Measurements from ENCODE around the gene ZFP62. TPM values are rescaled to one million over a fixed set of nuclear protein-coding genes. Genes with fewer than 3 reads are reported as not detected.
"Not testable (repeated sequence)": the region's sequence is repeated elsewhere in the genome, so short reads cannot be mapped to it uniquely, and the experiment has no call there.

Gene ZFP62
- total and polyA plus RNA-seq, 2 donors: 41.1 to 48.6 TPM

DNA sequence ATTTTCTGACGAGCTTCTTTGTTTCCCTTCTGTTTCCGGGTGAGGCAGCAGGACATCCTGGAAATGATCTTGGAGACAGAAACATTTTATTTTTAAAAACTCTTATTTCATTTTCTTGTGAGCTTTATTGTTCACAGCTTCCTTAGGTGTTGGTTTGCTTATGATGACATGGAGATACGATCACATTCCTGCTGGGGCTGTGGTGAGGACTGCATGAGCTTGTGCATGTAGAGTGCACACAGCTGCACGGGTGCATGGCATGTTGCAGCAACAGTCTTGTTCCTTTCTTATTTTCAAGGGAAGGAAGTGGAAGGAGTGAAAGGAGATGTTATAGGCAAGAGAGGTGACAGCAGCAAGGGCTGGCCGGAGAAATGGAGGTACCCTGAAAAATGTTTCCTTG, 39.1 kb upstream of the ZFP62 start:
- no peak overlapping the region for H3K4me3 ChIP-seq (ENCODE audit: low read length in 2 of 2)
- H3K27ac ChIP-seq (ENCODE audit: low read depth in 1 of 2, low read length in 1 of 2): no peak overlapping the region
- no peak for DNase-seq (ENCODE audit: low read depth in 6 of 9, low spot score in 9 of 9)
- no peaks in the 10 kb centered on the region for H3K27me3 ChIP-seq (ENCODE audit: control insufficient read depth in 2 of 2, insufficient read depth in 1 of 2, low read length in 1 of 2)
- no peaks in the 10 kb centered on the region for H3K9me3 ChIP-seq (ENCODE audit: control insufficient read depth in 2 of 2, insufficient read depth in 1 of 2, low read length in 1 of 2)
- H3K4me1 ChIP-seq (ENCODE audit: control insufficient read depth in 2 of 2, insufficient read depth in 2 of 2, low read length in 2 of 2): no peaks in the 10 kb centered on the region
- no peaks in the 10 kb centered on the region for H3K36me3 ChIP-seq (ENCODE audit: control insufficient read depth in 2 of 2, insufficient read depth in 2 of 2, low read length in 1 of 2)
- WGBS: 70% methylated on average over 5 of the region's 5 CpGs

DNA sequence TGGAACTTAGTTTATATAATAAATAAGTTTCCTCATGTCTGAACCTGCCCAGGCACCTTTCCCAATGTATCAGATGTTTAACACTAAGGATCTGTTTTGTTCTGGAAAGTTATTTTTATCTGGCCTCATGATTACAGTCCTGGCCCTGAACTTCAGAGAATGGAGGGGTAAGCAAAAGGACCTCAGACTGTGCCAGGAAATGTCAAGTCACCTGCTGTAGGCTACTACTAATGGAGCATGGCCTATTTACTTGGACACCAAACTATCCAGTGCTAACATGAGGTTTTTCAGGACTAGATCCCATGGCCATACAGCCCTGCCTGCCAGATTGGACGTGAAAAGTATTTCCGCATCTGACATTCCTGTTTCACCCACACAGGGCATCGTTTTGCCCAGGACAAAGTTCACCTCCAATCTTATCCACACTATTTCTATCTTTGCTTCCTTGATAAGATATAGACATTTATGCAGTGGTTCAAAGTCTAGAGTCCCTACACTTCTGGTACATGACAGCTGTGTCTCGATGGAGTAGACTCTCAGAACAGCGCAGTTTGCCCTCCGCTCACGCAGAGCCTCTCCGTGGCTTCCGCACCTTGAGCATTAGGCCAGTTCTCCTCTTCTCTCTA, 37.7 kb upstream of the ZFP62 start, which contains the start of gene BTNL8:
Gene BTNL8, plus strand, starts transcription at position 539 of the 626 bp plus-strand sequence. CDS start 152 bp downstream, outside the sequence.
- Histone ChIP-seq H3K4me3 (ENCODE audit: low read length in 2 of 2) (no peak within 1 kb of the TSS), H3K9me3 (ENCODE audit: control insufficient read depth in 2 of 2, insufficient read depth in 1 of 2, low read length in 1 of 2) (no peaks in the 10 kb centered on the region), H3K27ac (ENCODE audit: low read depth in 1 of 2, low read length in 1 of 2) (no peak within 1 kb of the TSS), H3K27me3 (ENCODE audit: control insufficient read depth in 2 of 2, insufficient read depth in 1 of 2, low read length in 1 of 2) (no peaks in the 10 kb centered on the region), H3K4me1 (ENCODE audit: control insufficient read depth in 2 of 2, insufficient read depth in 2 of 2, low read length in 2 of 2) (no peaks in the 10 kb centered on the region), H3K36me3 (ENCODE audit: control insufficient read depth in 2 of 2, insufficient read depth in 2 of 2, low read length in 1 of 2) (no peaks in the 10 kb centered on the region)
- DNase-seq (ENCODE audit: low read depth in 6 of 9, low spot score in 9 of 9): no peak
- 93% methylated on average over 9 of the region's 9 CpGs for WGBS

DNA sequence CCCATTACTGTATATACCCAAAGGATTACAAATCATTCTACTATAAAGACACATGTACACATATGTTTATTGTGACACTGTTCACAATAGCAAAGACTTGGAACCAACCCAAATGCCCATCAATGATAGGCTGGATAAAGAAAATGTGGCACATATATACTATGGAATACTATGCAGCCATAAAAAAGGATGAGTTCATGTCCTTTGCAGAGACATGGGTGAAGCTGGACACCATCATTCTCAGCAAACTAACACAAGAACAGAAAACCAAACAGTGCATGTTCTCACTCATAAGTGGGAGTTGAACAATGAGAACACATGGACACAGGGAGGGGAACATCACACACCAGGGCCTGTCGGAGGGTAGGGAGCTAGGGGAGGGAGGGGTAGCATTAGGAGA, 34.3 kb upstream of the ZFP62 start:
- 100% methylated on average over 1 of the region's 1 CpG for WGBS
- not testable (repeated sequence) for H3K36me3 ChIP-seq (ENCODE audit: control insufficient read depth in 2 of 2, insufficient read depth in 2 of 2, low read length in 1 of 2); H3K4me3 ChIP-seq (ENCODE audit: low read length in 2 of 2); DNase-seq (ENCODE audit: low read depth in 6 of 9, low spot score in 9 of 9); H3K27me3 ChIP-seq (ENCODE audit: control insufficient read depth in 2 of 2, insufficient read depth in 1 of 2, low read length in 1 of 2); H3K9me3 ChIP-seq (ENCODE audit: control insufficient read depth in 2 of 2, insufficient read depth in 1 of 2, low read length in 1 of 2); H3K4me1 ChIP-seq (ENCODE audit: control insufficient read depth in 2 of 2, insufficient read depth in 2 of 2, low read length in 2 of 2); H3K27ac ChIP-seq (ENCODE audit: low read depth in 1 of 2, low read length in 1 of 2)

DNA sequence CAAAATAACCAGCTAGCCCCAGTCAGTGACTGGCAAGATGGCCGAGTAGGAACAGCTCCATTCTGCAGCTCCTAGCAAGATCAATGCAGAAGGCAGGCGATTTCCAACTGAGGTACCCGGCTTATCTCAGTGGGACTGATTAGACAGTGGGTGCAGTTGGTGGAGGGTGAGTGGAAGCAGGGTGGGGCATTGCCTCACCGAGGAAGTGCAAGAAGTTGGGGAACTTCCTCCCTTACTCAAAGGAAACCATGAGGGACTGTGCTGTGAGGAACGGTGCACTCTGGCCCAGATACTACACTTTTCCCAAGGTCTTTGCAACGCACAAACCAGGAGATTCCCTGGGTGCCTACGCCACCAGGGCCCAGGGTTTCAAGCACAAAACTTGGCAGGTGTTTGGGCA, 28.3 kb upstream of the ZFP62 start:
- WGBS: 72% methylated on average over 7 of the region's 7 CpGs
- no peak overlapping the region for H3K27ac ChIP-seq (ENCODE audit: low read depth in 1 of 2, low read length in 1 of 2)

DNA sequence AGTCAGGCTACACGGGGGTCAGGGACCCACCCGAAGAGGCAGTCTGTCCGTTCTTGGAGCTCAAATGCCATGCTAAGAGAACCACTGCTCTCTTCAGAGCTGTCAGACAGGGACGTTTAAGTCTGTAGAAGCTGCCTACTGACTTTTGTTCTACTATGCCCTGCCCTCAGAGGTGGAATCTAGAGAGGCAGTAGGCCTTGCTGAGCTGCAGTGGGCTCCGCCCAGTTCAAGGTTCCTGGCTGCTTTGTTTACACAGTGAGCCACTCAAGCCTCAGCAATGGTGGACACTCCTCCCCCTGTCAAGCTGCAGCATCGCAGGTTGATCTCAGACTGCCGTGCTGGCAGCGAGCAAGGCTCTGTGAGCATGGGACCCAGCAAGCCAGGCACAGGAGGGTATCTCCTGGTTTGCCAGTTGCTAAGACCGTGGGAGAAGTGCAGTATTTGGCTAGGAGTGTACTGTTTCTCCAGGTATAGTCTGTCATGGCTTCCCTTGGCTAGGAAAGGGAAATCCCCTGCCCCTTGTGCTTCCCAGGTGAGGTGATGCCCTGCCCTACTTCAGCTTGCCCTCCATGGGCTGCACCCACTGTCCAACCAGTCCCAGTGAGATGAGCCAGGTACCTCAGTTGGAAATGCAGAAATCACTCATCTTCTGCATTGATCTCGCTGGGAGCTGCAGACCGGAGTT, 24.9 kb upstream of the ZFP62 start:
- DNase-seq (ENCODE audit: low read depth in 6 of 9, low spot score in 9 of 9); H3K4me1 ChIP-seq (ENCODE audit: control insufficient read depth in 2 of 2, insufficient read depth in 2 of 2, low read length in 2 of 2); H3K27ac ChIP-seq (ENCODE audit: low read depth in 1 of 2, low read length in 1 of 2); H3K27me3 ChIP-seq (ENCODE audit: control insufficient read depth in 2 of 2, insufficient read depth in 1 of 2, low read length in 1 of 2); H3K4me3 ChIP-seq (ENCODE audit: low read length in 2 of 2); H3K9me3 ChIP-seq (ENCODE audit: control insufficient read depth in 2 of 2, insufficient read depth in 1 of 2, low read length in 1 of 2); H3K36me3 ChIP-seq (ENCODE audit: control insufficient read depth in 2 of 2, insufficient read depth in 2 of 2, low read length in 1 of 2): not testable (repeated sequence)
- WGBS: 74% methylated on average over 11 of the region's 11 CpGs

More for the DNA sequence above, 28.3 kb upstream of the ZFP62 start:
- no peak overlapping the region for H3K4me3 ChIP-seq (ENCODE audit: low read length in 2 of 2)
- H3K4me1 ChIP-seq (ENCODE audit: control insufficient read depth in 2 of 2, insufficient read depth in 2 of 2, low read length in 2 of 2): no peaks in the 10 kb centered on the region
- H3K36me3 ChIP-seq (ENCODE audit: control insufficient read depth in 2 of 2, insufficient read depth in 2 of 2, low read length in 1 of 2): no peaks in the 10 kb centered on the region
- DNase-seq (ENCODE audit: low read depth in 6 of 9, low spot score in 9 of 9): no peak
- H3K9me3 ChIP-seq (ENCODE audit: control insufficient read depth in 2 of 2, insufficient read depth in 1 of 2, low read length in 1 of 2): no peaks in the 10 kb centered on the region
- no peaks in the 10 kb centered on the region for H3K27me3 ChIP-seq (ENCODE audit: control insufficient read depth in 2 of 2, insufficient read depth in 1 of 2, low read length in 1 of 2)

DNA sequence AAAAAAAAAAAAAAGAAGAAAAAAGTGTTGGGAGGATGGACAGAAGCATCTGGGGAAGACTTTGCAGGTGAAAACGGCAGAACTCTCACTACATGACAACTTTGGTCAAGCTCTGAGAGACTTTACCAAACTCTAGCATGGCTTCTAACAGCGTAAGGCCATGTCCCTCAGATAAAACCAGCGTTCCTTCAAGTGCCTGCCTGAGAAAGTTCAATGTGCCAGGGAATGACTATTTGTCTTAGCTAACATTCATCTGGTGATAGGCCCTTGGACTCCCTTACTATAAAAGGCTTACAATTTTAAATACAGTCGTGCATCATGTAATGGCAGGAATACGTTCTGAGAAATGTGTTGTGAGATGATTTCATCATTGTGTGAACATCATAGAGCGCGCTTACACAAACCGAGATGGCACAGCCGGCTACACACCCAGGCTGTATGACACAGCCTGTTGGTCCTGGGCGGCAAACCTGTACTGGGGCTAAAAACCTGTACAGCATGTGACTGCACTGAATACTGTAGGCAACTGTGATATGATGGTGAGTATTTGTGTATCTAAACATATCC, 14.9 kb upstream of the ZFP62 start:
- Histone ChIP-seq H3K27ac (ENCODE audit: low read depth in 1 of 2, low read length in 1 of 2) (no peak overlapping the region), H3K4me3 (ENCODE audit: low read length in 2 of 2) (no peak overlapping the region), H3K36me3 (ENCODE audit: control insufficient read depth in 2 of 2, insufficient read depth in 2 of 2, low read length in 1 of 2) (no peaks in the 10 kb centered on the region), H3K4me1 (ENCODE audit: control insufficient read depth in 2 of 2, insufficient read depth in 2 of 2, low read length in 2 of 2) (no peaks in the 10 kb centered on the region), H3K9me3 (ENCODE audit: control insufficient read depth in 2 of 2, insufficient read depth in 1 of 2, low read length in 1 of 2) (peaks cover 0 to 2% of the 10 kb centered on the region in 2 donors), H3K27me3 (ENCODE audit: control insufficient read depth in 2 of 2, insufficient read depth in 1 of 2, low read length in 1 of 2) (peaks cover 0 to 8% of the 10 kb centered on the region in 2 donors)
- WGBS: 86% methylated on average over 10 of the region's 10 CpGs
- no peak for DNase-seq (ENCODE audit: low read depth in 6 of 9, low spot score in 9 of 9)

DNA sequence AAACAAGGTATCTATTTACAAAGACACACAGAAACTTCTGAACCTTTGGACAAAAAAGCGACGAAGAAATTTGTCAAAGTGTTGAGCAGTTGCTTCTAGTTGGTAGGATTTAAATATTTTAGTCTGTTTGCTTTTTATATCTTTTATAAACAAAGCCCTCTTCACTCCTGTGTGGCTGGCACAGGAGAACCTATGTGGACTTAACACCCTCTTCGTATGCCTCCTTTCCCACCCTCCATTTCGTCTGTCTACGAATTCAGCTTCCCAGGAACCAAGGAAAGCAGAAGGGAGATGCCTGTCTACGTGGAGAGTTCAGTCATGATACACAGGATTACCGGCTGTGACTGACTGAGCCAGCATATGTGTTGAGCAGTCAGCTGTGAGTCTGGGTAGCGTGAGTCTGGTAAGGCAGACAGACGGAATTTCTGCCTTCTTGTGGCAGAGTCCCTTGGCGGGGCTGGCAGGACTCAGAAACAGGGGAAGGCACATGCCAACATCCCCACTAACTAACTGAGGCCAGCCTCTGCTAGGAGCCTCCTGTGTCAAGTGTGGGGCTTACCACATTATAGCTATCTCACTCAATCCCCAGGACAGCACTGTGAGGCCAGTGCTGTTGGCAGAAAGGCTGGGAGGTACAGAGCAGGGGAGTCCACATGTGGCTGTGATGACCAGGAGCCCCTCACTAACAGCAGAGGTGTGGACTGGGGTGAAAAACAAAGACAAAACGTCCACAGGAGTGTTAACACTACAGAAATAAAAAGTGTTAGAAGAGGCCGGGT, 13.9 kb upstream of the ZFP62 start:
- Histone ChIP-seq H3K36me3 (ENCODE audit: control insufficient read depth in 2 of 2, insufficient read depth in 2 of 2, low read length in 1 of 2) (no peaks in the 10 kb centered on the region), H3K27me3 (ENCODE audit: control insufficient read depth in 2 of 2, insufficient read depth in 1 of 2, low read length in 1 of 2) (peaks cover 0 to 9% of the 10 kb centered on the region in 2 donors), H3K4me1 (ENCODE audit: control insufficient read depth in 2 of 2, insufficient read depth in 2 of 2, low read length in 2 of 2) (no peaks in the 10 kb centered on the region), H3K4me3 (ENCODE audit: low read length in 2 of 2) (no peak overlapping the region), H3K9me3 (ENCODE audit: control insufficient read depth in 2 of 2, insufficient read depth in 1 of 2, low read length in 1 of 2) (peaks cover 0 to 2% of the 10 kb centered on the region in 2 donors), H3K27ac (ENCODE audit: low read depth in 1 of 2, low read length in 1 of 2) (no peak overlapping the region)
- no peak for DNase-seq (ENCODE audit: low read depth in 6 of 9, low spot score in 9 of 9)
- WGBS: 92% methylated on average over 12 of the region's 12 CpGs

DNA sequence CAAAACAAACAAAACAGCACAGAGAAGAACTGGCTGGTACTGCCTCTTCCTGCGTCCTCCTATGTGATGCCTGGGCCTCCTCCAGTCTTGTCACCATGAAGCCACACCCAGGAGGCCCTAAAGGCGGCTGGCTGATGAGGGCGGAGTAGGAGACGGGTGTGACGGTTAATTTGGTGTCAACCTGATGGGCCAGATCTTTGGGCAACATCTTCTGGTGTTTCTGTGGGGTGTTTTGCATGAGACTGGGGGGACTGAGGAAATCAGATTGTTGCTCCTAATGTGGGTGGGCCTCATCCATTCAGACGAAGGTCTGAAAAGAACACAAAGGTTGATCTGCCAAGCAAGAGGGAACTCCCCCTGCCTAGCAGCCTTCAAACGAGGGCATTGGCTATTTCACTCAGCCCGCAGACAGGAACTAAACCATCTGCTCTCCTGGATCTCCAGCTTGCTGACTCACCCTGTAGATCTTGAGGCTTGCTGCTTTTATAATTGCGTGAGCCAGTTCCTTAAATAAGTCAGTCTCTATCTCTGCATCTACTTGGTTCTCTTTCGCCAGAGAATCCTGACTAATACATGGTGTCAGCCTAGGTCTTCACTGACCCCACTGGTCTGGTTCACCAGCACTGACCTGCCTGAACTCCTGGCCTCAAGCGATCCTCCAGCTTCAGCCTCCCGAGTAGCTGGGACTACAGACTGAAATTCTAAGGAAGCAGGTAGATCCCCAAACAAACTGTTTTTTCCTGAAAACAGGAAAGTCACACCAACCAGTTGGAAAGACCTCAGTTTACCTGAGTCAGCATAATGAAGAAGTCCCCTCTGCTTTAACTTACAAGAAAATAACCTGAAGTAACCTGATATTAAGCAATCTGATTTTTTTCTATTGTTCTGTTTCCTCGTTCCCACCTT, 12.8 kb upstream of the ZFP62 start:
- H3K36me3 ChIP-seq (ENCODE audit: control insufficient read depth in 2 of 2, insufficient read depth in 2 of 2, low read length in 1 of 2): no peaks in the 10 kb centered on the region
- H3K27me3 ChIP-seq (ENCODE audit: control insufficient read depth in 2 of 2, insufficient read depth in 1 of 2, low read length in 1 of 2): peaks cover 0 to 10% of the 10 kb centered on the region in 2 donors
- no peaks in the 10 kb centered on the region for H3K4me1 ChIP-seq (ENCODE audit: control insufficient read depth in 2 of 2, insufficient read depth in 2 of 2, low read length in 2 of 2)
- peaks cover 0 to 2% of the 10 kb centered on the region in 2 donors for H3K9me3 ChIP-seq (ENCODE audit: control insufficient read depth in 2 of 2, insufficient read depth in 1 of 2, low read length in 1 of 2)
- H3K4me3 ChIP-seq (ENCODE audit: low read length in 2 of 2): no peak overlapping the region
- no peak overlapping the region for H3K27ac ChIP-seq (ENCODE audit: low read depth in 1 of 2, low read length in 1 of 2)
- no peak for DNase-seq (ENCODE audit: low read depth in 6 of 9, low spot score in 9 of 9)
- 74% methylated on average over 13 of the region's 13 CpGs for WGBS

Data from thymus (tissue), 11 donors.